ENCODE measurements around the gene TOMM7. TPM values are rescaled to one million over a fixed set of nuclear protein-coding genes. Genes with fewer than 3 reads are reported as not detected.

The TOMM7 gene
- total and polyA plus RNA-seq, 9 of the 15 experiments (the other 6 are each of a cell fraction or from before 2014, with no cell fraction given): 283 to 1,717 (median 638) TPM

DNA sequence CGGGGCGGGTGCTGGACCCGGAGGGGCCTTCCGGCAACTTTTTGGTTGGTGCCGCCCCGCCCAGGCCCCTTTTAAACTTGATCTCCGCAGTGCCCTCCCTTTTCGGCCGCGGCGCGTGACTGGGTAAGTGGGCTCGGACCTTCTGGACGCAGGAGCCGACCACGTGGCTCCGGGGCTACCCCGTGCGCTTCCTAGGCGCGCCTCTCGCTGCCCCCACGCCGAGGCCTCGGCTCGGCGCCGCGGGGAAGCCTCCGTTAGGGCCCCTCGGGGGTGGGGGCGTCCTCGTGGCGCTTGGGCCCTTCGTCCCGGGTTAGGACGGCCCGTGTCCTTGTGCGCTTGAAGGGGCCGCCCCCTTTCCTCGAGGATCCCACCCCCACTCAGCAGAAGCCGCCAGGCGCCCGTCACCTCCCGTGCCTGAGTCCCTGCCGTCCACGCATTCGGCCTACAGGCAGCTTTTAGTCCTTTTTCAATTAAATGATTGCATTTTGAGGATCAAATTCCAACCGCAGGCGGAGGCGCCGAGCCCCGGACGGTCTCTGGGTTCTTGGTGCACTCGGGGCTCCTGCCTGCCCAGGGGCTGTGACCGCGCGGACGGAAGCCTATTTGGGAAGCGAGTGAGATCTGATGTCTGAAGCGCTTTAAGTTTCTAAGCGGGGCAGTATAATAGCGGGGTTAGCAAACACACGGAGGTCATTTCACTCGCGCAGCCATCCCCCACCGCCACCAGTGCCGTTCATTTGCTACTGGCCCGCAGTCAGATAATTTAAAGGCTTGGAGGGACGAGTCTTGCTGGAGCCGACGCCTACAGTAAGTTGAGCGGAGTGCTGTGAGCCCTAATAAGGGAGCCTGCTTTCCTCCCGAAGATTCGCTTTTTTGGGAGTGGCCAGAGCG is 31.8 kb upstream of the TOMM7 start (continued):
- no peak for TF ChIP-seq RUNX1 (IDR thresholded peaks at IDR 0.05; ENCODE audit: low read depth)
- TF ChIP-seq SRF (CRISPR knock-in tag; IDR thresholded peaks at IDR 0.05): peak in 1 of 2 experiments; percentile 72; a peak in 1 of 4 replicates
- no peak for TF ChIP-seq ZNF239 (CRISPR knock-in tag; IDR thresholded peaks at IDR 0.05)
- no peak for TF ChIP-seq GTF2A2 (tag; IDR thresholded peaks at IDR 0.05)
- TF ChIP-seq BDP1 (IDR thresholded peaks at IDR 0.05; ENCODE audit: insufficient read depth, insufficient read length): no peak
- TF ChIP-seq TAF7 (tag; IDR thresholded peaks at IDR 0.05): no peak
- TF ChIP-seq BCL6 (CRISPR knock-in tag; IDR thresholded peaks at IDR 0.05): no peak
- no peak for TF ChIP-seq HDAC6 (IDR thresholded peaks at IDR 0.05; ENCODE audit: low read depth, low read length)
- TF ChIP-seq NRF1 (conservative IDR thresholded peaks at IDR 0.05 in 1 of 2, IDR thresholded peaks at IDR 0.05 in 1 of 2): peak; percentile 43 to 56; a peak in 3 of 4 replicates
- peak; percentile 45 for TF ChIP-seq CBFA2T2 (conservative IDR thresholded peaks at IDR 0.05)
- TF ChIP-seq KLF16 (IDR thresholded peaks at IDR 0.05): no peak
- TF ChIP-seq ZNF79 (CRISPR knock-in tag; IDR thresholded peaks at IDR 0.05; ENCODE audit: low read depth): no peak
- TF ChIP-seq KAT7 (CRISPR knock-in tag; IDR thresholded peaks at IDR 0.05; ENCODE audit: borderline replicate concordance): peak; percentile 90; the same call in 1 of the 2 replicates
- TF ChIP-seq, protein P1, sequence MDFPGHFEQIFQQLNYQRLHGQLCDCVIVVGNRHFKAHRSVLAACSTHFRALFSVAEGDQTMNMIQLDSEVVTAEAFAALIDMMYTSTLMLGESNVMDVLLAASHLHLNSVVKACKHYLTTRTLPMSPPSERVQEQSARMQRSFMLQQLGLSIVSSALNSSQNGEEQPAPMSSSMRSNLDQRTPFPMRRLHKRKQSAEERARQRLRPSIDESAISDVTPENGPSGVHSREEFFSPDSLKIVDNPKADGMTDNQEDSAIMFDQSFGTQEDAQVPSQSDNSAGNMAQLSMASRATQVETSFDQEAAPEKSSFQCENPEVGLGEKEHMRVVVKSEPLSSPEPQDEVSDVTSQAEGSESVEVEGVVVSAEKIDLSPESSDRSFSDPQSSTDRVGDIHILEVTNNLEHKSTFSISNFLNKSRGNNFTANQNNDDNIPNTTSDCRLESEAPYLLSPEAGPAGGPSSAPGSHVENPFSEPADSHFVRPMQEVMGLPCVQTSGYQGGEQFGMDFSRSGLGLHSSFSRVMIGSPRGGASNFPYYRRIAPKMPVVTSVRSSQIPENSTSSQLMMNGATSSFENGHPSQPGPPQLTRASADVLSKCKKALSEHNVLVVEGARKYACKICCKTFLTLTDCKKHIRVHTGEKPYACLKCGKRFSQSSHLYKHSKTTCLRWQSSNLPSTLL (IDR thresholded peaks at IDR 0.05): no peak
- no peak for TF ChIP-seq ZNF174 (CRISPR knock-in tag; IDR thresholded peaks at IDR 0.05)
- TF ChIP-seq, protein P2, sequence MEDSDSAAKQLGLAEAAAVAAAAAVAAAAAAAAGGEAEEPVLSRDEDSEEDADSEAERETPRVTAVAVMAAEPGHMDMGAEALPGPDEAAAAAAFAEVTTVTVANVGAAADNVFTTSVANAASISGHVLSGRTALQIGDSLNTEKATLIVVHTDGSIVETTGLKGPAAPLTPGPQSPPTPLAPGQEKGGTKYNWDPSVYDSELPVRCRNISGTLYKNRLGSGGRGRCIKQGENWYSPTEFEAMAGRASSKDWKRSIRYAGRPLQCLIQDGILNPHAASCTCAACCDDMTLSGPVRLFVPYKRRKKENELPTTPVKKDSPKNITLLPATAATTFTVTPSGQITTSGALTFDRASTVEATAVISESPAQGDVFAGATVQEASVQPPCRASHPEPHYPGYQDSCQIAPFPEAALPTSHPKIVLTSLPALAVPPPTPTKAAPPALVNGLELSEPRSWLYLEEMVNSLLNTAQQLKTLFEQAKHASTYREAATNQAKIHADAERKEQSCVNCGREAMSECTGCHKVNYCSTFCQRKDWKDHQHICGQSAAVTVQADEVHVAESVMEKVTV (CRISPR knock-in tag; IDR thresholded peaks at IDR 0.05): peak; percentile 1; the same call in 1 of the 2 replicates
- TF ChIP-seq, protein P3, sequence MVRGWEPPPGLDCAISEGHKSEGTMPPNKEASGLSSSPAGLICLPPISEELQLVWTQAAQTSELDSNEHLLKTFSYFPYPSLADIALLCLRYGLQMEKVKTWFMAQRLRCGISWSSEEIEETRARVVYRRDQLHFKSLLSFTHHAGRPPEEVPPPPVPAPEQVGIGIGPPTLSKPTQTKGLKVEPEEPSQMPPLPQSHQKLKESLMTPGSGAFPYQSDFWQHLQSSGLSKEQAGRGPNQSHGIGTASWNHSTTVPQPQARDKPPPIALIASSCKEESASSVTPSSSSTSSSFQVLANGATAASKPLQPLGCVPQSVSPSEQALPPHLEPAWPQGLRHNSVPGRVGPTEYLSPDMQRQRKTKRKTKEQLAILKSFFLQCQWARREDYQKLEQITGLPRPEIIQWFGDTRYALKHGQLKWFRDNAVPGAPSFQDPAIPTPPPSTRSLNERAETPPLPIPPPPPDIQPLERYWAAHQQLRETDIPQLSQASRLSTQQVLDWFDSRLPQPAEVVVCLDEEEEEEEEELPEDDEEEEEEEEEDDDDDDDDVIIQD (CRISPR knock-in tag; IDR thresholded peaks at IDR 0.05): no peak
- TF ChIP-seq, protein P4, sequence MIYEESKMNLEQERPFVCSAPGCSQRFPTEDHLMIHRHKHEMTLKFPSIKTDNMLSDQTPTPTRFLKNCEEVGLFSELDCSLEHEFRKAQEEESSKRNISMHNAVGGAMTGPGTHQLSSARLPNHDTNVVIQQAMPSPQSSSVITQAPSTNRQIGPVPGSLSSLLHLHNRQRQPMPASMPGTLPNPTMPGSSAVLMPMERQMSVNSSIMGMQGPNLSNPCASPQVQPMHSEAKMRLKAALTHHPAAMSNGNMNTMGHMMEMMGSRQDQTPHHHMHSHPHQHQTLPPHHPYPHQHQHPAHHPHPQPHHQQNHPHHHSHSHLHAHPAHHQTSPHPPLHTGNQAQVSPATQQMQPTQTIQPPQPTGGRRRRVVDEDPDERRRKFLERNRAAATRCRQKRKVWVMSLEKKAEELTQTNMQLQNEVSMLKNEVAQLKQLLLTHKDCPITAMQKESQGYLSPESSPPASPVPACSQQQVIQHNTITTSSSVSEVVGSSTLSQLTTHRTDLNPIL (CRISPR knock-in tag; IDR thresholded peaks at IDR 0.05): no peak
- TF ChIP-seq, protein P5, sequence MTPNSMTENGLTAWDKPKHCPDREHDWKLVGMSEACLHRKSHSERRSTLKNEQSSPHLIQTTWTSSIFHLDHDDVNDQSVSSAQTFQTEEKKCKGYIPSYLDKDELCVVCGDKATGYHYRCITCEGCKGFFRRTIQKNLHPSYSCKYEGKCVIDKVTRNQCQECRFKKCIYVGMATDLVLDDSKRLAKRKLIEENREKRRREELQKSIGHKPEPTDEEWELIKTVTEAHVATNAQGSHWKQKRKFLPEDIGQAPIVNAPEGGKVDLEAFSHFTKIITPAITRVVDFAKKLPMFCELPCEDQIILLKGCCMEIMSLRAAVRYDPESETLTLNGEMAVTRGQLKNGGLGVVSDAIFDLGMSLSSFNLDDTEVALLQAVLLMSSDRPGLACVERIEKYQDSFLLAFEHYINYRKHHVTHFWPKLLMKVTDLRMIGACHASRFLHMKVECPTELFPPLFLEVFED (CRISPR knock-in tag; conservative IDR thresholded peaks at IDR 0.05): no peak
- no peak for TF ChIP-seq SMAD2 (IDR thresholded peaks at IDR 0.05; ENCODE audit: low read depth, low read length)
- no peak for TF ChIP-seq ZNF121 (CRISPR knock-in tag; conservative IDR thresholded peaks at IDR 0.05)

All from K562 (cell line).